GM21717 (cell line): ENCODE results near the gene RABAC1.

Experiments used
- ATAC-seq: cut with Tn5 transposase; IDR thresholded peaks from one replicate; pipeline ENCODE4 v1.9.1; 2021; ENCODE audit warnings: mild to moderate bottlenecking, moderate library complexity; ENCODE audit not compliant: unreplicated experiment

RABAC1 gene

GRCh38 chr19:41990028-41990427 is 30.9 kb upstream of the RABAC1 start:
- no peak for ATAC-seq

- no peak for ATAC-seq
Observed at GRCh38 chr19:41988947-41989346, 29.8 kb upstream of the RABAC1 start.

- ATAC-seq, result no peak
Observed at GRCh38 chr19:41987141-41987860, 28.2 kb upstream of the RABAC1 start.

GRCh38 chr19:41984961-41985360 is 25.8 kb upstream of the RABAC1 start:
- ATAC-seq, result no peak

GRCh38 chr19:41981724-41982123 is 22.6 kb upstream of the RABAC1 start:
- no peak for ATAC-seq

GRCh38 chr19:41978470-41978869 is 19.3 kb upstream of the RABAC1 start:
- ATAC-seq, result no peak

GRCh38 chr19:41977916-41978315 is 18.8 kb upstream of the RABAC1 start:
- ATAC-seq, result no peak

GRCh38 chr19:41974652-41975051 is 15.5 kb upstream of the RABAC1 start:
- ATAC-seq, result no peak

GRCh38 chr19:41971363-41971762 is 12.2 kb upstream of the RABAC1 start:
- no peak for ATAC-seq

- no peak for ATAC-seq
Observed at GRCh38 chr19:41969772-41970458, 10.8 kb upstream of the RABAC1 start.

- ATAC-seq, result no peak
Observed at GRCh38 chr19:41968751-41969595, 9.9 kb upstream of the RABAC1 start.

GRCh38 chr19:41967054-41967783 is 8.1 kb upstream of the RABAC1 start:
- no peak for ATAC-seq

- ATAC-seq, result no peak
Observed at GRCh38 chr19:41965106-41965505, 6.0 kb upstream of the RABAC1 start.

GRCh38 chr19:41960973-41961372 is 1.9 kb upstream of the RABAC1 start:
- ATAC-seq, result no peak

GRCh38 chr19:41958367-41959055 is 610 bp downstream of the RABAC1 start:
- ATAC-seq, result peak; percentile 55

- ATAC-seq, result no peak
Observed at GRCh38 chr19:41957838-41958366, 1.2 kb downstream of the RABAC1 start.

GRCh38 chr19:41957161-41957837 is 1.8 kb downstream of the RABAC1 start:
- no peak for ATAC-seq

- no peak for ATAC-seq
Observed at GRCh38 chr19:41956621-41957020, 2.5 kb downstream of the RABAC1 start.

- no peak for ATAC-seq
Observed at GRCh38 chr19:41955521-41955920, 3.6 kb downstream of the RABAC1 start.
